NCI-H1436 (cell line): Measurements from ENCODE around the gene ZNF85.
"Not testable (repeated sequence)": the region's sequence is repeated elsewhere in the genome, so short reads cannot be mapped to it uniquely, and the experiment has no call there.

Source experiments
- DNase-seq: peaks from one replicate; lab custom pipeline; 2025; lab: John Stamatoyannopoulos, UW

ZNF85 gene

GRCh38 chr19:20923077-20923871 is at the start of gene ZNF85:
Gene ZNF85 (plus strand): TSS chr19:20923251. CDS start chr19:20923401, 150 bp downstream.
- peak; percentile 89 for DNase-seq

DNA sequence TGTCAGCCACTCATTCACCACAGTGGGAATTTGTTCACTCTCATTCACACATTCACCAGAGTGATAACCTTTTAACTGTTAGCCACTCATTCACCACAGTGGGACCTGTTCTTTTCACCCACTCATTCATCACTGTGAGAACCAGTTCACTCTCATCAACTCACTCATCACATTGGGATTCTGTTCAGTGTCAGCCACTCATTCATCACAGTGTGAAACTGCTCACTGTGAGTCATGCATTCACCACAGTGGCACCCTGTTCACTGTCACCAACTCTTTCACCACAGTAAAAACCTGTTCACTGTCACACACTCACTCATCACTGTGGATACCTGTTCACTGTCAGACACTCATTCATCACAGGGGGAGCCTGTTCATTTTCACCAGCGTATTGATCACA is 43.5 kb upstream of the ZNF85 start:
- DNase-seq = no peak

- no peak for DNase-seq
These were observed 10.1 kb upstream of the ZNF85 start for GRCh38 chr19:20912973-20913372.

DNA sequence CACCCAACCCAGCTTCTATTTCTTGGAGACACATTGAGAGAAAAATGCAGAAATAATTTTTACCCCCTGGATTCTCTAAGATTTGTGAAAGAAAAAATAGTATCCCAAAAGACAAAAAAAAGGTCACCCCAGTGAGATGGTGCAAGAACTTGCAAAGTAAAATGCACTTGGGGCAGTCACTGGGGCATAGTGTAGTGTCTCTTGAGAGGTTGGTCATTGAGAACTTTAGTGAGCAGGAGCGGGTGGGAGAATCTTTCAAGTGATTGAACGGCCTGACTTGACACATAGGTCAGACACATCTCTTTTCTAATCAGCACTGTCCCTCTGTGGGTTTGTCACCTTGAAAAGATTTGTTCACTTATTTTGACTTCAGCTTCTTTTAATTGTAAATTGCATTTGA is 2.4 kb downstream of the ZNF85 start:
- no peak for DNase-seq

- DNase-seq = no peak
These were observed 3.7 kb downstream of the ZNF85 start for GRCh38 chr19:20926796-20927195.

DNA sequence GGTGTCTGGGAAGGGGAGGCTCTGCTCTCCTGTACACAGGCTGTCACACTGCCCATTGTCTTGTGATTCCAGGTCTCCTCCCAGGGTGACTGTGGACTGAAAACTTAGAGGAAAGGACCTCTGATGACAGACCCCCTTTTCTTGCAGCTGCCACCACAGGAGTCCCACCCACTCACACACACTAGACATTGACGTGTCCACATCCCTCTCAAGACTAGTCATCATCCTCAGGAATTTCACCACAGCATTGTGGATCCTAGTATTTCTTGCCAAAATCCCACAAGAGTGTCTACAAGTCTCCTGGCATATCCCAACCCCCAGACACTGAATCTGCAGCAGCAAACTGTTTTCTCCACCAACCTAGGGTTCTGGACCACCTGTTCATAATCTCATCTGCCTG is 5.3 kb downstream of the ZNF85 start:
- DNase-seq = no peak

GRCh38 chr19:20936322-20936947 is 13.4 kb downstream of the ZNF85 start:
- DNase-seq = not testable (repeated sequence)

- DNase-seq = not testable (repeated sequence)
These were observed 29.6 kb downstream of the ZNF85 start for GRCh38 chr19:20952561-20953095.

DNA sequence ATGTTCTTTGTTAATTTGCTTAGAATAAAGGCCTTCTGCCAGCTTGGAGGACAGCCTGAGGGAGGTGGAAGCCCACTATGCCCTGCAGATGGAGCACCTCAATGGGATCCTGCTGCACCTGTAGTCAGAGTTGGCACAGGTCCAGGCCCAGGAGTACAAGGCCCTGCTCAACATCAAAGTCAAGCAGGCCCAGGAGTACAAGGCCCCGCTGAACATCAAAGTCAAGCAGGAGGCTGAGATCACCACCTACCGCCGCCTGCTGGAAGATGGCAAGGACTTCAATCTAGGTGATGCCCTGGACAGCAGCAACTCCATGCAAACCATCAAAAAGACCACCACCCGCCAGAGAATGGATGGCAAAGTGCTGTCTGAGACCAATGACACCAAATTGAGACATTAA is 41.7 kb downstream of the ZNF85 start:
- no peak for DNase-seq

DNA sequence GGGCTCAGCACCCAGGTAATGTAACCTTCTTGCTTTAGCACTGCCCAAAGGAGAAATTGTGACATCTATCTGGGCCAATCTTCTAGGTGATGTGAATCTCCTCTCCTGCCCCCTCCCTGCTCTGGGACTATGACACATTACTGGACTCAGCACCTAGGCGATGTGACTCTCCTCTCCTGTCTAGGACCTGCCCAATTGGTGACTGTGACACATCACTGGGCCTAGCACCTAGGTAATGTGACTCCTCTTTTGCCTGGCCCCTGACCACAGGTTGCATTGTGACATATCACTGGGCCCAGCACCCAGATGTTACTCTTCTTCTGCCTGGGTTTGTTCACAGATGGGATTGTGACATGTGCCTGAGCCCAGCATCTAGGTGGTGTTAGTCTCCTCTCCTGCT is 45.0 kb downstream of the ZNF85 start:
- DNase-seq = no peak

- DNase-seq = no peak
These were observed 46.4 kb downstream of the ZNF85 start for GRCh38 chr19:20969498-20969897.

- DNase-seq = no peak
These were observed 46.8 kb downstream of the ZNF85 start for GRCh38 chr19:20969898-20970297.

DNA sequence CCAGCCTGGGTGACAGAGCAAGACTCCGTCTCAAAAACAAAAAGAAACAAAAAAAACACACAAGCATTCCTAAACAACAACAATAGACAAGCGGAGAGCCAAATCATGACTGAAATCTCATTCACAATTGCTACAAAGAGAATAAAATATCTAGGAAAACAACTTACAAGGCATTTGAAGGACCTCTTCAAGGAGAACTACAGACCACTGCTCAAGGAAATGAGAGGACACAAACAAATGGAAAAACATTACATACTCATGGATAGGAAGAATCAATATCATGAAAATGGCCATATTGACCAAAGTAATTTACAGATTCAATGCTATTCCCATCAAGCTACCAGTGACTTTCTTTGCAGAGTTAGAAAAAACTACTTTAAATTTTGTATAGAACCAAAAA is 69.7 kb downstream of the ZNF85 start:
- DNase-seq = not testable (repeated sequence)

GRCh38 chr19:20999731-21000352 is 76.8 kb downstream of the ZNF85 start:
- peak; percentile 54 for DNase-seq
